Mesodermal cell (in vitro differentiated cells): ENCODE measurements around the gene WDFY4.

Experiments
- H3K27ac ChIP-seq: 2 replicates; pipeline ENCODE4 v1.7.0; 2013; ENCODE audit warnings: mild to moderate bottlenecking, low read depth, low read length, moderate library complexity; ENCODE audit not compliant: severe bottlenecking
- H3K36me3 ChIP-seq: 2 replicates; pipeline ENCODE4 v1.7.1; 2013; ENCODE audit warnings: mild to moderate bottlenecking, low read length, moderate library complexity; ENCODE audit not compliant: control insufficient read depth, insufficient read depth
- H3K4me1 ChIP-seq: one replicate; pipeline ENCODE4 v1.7.1; 2013; ENCODE audit warnings: mild to moderate bottlenecking, low read length; ENCODE audit not compliant: insufficient read depth, control insufficient read depth, poor library complexity, severe bottlenecking
- H3K4me3 ChIP-seq: 2 replicates; pipeline ENCODE4 v1.7.0; 2013; ENCODE audit warnings: low read length, control low read depth, mild to moderate bottlenecking; ENCODE audit not compliant: insufficient read depth, poor library complexity, severe bottlenecking; ENCODE audit errors: extremely low read depth
- H3K9me3 ChIP-seq: 2 replicates; pipeline ENCODE4 v1.7.1; 2013; ENCODE audit warnings: mild to moderate bottlenecking, low read length, moderate library complexity; ENCODE audit not compliant: control insufficient read depth
- WGBS, 2 experiments: methylation state at CpG; one replicate each; pipeline ENCODE4 v1.1.5; 2013; ENCODE audit warnings: missing lambda C conversion rate in 2 of 2; ENCODE audit not compliant: insufficient coverage in 2 of 2; 5-methylcytosine and 5-hydroxymethylcytosine counted together

The WDFY4 gene

GRCh38 chr10:48691812-48692528, 7.3 kb downstream of the WDFY4 start:
- no peaks in the 10 kb centered on the region for H3K36me3 ChIP-seq
- no peak overlapping the region for H3K4me3 ChIP-seq
- H3K9me3 ChIP-seq: peaks cover 8% of the 10 kb centered on the region
- 70 to 76% methylated on average over 5 to 7 of the region's 8 CpGs for WGBS, 2 experiments
- H3K4me1 ChIP-seq: no peaks in the 10 kb centered on the region
- H3K27ac ChIP-seq: no peak overlapping the region

- H3K9me3 ChIP-seq: peaks cover 8% of the 10 kb centered on the region
- no peaks in the 10 kb centered on the region for H3K4me1 ChIP-seq
- H3K36me3 ChIP-seq: no peaks in the 10 kb centered on the region
- 88 to 90% methylated on average over 4 of the region's 4 CpGs for WGBS, 2 experiments
- H3K27ac ChIP-seq: no peak overlapping the region
- H3K4me3 ChIP-seq: no peak overlapping the region
These were observed 8.1 kb downstream of the WDFY4 start for GRCh38 chr10:48692748-48693147.

- Histone ChIP-seq H3K9me3 (peaks cover 8% of the 10 kb centered on the region), H3K36me3 (no peaks in the 10 kb centered on the region), H3K4me3 (no peak overlapping the region), H3K27ac (no peak overlapping the region), H3K4me1 (no peaks in the 10 kb centered on the region)
- WGBS, 2 experiments: 90 to 100% methylated on average over 2 of the region's 4 CpGs
These were observed 8.5 kb downstream of the WDFY4 start for GRCh38 chr10:48693206-48693605.

GRCh38 chr10:48694371-48695030, 9.8 kb downstream of the WDFY4 start:
- no peaks in the 10 kb centered on the region for H3K4me1 ChIP-seq
- H3K9me3 ChIP-seq: peaks cover 8% of the 10 kb centered on the region
- H3K27ac ChIP-seq: no peak overlapping the region
- H3K4me3 ChIP-seq: no peak overlapping the region
- 86 to 96% methylated on average over 6 to 7 of the region's 7 CpGs for WGBS, 2 experiments
- H3K36me3 ChIP-seq: no peaks in the 10 kb centered on the region

GRCh38 chr10:48695636-48696534, 11.2 kb downstream of the WDFY4 start:
- H3K36me3 ChIP-seq: no peaks in the 10 kb centered on the region
- 92 to 94% methylated on average over 10 to 13 of the region's 13 CpGs for WGBS, 2 experiments
- H3K9me3 ChIP-seq: no peaks in the 10 kb centered on the region
- no peak overlapping the region for H3K4me3 ChIP-seq
- no peaks in the 10 kb centered on the region for H3K4me1 ChIP-seq
- H3K27ac ChIP-seq: no peak overlapping the region

- Histone ChIP-seq H3K4me3 (no peak overlapping the region), H3K4me1 (no peaks in the 10 kb centered on the region), H3K27ac (no peak overlapping the region), H3K9me3 (no peaks in the 10 kb centered on the region), H3K36me3 (no peaks in the 10 kb centered on the region)
- WGBS, 2 experiments: 80 to 91% methylated on average over 4 of the region's 4 CpGs
These were observed 11.8 kb downstream of the WDFY4 start for GRCh38 chr10:48696535-48696873.

GRCh38 chr10:48697091-48697490, 12.4 kb downstream of the WDFY4 start:
- Histone ChIP-seq H3K36me3 (no peaks in the 10 kb centered on the region), H3K27ac (no peak overlapping the region), H3K4me3 (no peak overlapping the region), H3K9me3 (no peaks in the 10 kb centered on the region), H3K4me1 (no peaks in the 10 kb centered on the region)
- 81 to 87% methylated on average over 3 to 5 of the region's 5 CpGs for WGBS, 2 experiments

GRCh38 chr10:48697821-48698764, 13.4 kb downstream of the WDFY4 start:
- Histone ChIP-seq H3K36me3 (no peaks in the 10 kb centered on the region), H3K4me3 (no peak overlapping the region), H3K27ac (no peak overlapping the region), H3K4me1 (no peaks in the 10 kb centered on the region), H3K9me3 (no peaks in the 10 kb centered on the region)
- WGBS, 2 experiments: 83 to 93% methylated on average over 16 of the region's 19 CpGs

GRCh38 chr10:48699011-48699627, 14.4 kb downstream of the WDFY4 start:
- Histone ChIP-seq H3K9me3 (no peaks in the 10 kb centered on the region), H3K4me3 (no peak overlapping the region), H3K27ac (no peak overlapping the region), H3K4me1 (no peaks in the 10 kb centered on the region), H3K36me3 (no peaks in the 10 kb centered on the region)
- 82 to 92% methylated on average over 3 to 5 of the region's 8 CpGs for WGBS, 2 experiments

GRCh38 chr10:48700071-48700470, 15.4 kb downstream of the WDFY4 start:
- H3K36me3 ChIP-seq: no peaks in the 10 kb centered on the region
- 92 to 94% methylated on average over 2 of the region's 2 CpGs for WGBS, 2 experiments
- H3K4me1 ChIP-seq: no peaks in the 10 kb centered on the region
- no peaks in the 10 kb centered on the region for H3K9me3 ChIP-seq
- H3K4me3 ChIP-seq: no peak overlapping the region
- H3K27ac ChIP-seq: no peak overlapping the region
